Measurements from ENCODE around the gene MAP3K5.

MAP3K5 gene

DNA sequence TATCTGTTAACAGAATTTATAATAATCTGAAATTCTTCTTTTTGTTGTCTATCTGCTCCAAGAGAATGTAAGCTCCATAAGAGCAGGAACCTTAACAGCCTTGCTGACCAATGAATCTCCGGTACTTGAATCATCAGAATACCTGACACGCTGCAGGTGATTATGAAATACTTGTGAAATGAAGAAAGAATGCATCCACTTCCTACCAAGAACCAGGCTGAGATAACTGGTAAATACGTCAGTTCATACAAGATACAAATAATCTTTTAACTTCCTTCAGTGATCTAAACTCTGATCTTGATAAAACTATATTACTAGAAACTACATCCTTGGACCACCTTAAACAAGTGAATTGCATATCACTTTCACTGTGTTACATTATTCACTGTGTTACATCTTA is 116.2 kb downstream of the MAP3K5 start:
- no peak for DNase-seq

DNA sequence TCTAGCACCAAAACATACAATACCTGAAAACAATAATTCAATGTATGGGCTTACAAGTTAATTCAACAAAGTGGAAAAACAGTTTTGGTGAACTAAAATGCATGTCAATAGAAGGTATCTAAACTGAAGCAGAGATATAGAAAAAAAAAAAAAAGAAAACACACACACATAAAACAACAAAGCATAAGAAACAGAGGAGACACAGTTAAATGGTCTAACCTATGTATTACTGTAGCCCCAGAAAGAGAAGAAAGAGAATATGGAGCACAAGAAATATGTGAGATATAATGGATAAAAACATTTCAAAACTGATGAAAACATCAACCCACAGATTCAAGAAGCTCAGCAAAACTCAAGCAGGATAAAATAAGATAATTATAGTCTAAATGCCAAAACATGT is 118.7 kb downstream of the MAP3K5 start:
- DNase-seq, result no peak

GRCh38 chr6:136672144-136672543 is 120.1 kb downstream of the MAP3K5 start:
- DNase-seq, result no peak

DNA sequence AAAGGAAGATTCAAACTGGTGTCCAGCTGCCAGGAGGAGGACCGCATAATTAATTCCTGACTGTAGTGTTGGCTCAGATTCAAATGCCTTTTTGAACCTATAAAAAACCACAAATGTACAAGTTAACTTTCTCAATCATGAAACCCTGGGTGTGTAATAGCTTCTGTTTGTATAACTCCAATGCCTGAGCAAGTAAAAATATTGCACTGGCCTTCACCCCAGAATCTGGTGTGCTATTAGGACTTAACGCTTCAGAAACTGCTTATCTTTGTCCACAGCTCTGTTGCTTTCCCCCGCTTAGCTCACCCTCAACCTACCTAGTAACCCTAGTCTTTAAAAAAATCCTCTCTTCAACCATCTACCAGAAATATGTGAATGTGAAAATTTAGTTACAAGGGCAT is 123.0 kb downstream of the MAP3K5 start:
- DNase-seq, result no peak

DNA sequence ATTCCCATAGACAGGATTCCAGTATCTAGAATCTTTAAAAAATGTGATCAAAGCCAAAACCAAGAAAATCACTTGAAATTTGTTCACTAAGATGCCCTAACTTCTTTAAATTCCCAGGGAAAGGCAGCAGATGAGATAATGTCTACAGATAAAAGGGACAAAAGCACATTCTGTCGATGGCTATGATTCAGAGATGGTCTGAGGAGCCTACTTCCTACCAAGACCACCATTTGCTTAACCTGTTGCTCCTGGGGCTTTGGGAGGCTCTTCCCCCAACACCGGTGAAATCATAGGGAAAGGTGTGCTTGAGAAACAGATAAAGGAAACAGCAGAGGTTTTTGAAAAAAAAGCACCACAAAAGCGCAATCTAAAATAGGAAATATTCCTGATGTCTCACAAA is 123.7 kb downstream of the MAP3K5 start:
- DNase-seq, result no peak

DNA sequence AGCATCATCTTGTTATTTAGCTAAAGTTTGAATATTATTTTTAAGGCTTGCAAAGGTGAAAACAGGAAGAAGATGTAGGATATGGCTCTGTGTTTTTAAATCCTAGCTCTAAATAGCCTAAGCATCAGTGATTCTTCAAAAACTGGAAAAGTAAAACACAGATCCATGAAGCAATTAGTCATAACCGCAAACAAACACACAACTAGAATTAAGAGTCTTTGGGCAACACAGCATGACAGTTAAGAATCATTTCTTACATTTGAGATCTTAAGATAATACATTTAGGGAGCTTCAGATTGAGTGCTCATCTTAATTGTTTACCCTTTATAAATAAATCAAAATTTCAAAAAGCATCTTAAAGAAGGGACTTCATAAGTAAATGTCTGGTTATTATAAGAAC is 126.2 kb downstream of the MAP3K5 start:
- DNase-seq, result no peak

- DNase-seq, result no peak
These were observed 129.7 kb downstream of the MAP3K5 start for GRCh38 chr6:136662347-136663237.

GRCh38 chr6:136660727-136661126 is 131.6 kb downstream of the MAP3K5 start:
- no peak for DNase-seq

DNA sequence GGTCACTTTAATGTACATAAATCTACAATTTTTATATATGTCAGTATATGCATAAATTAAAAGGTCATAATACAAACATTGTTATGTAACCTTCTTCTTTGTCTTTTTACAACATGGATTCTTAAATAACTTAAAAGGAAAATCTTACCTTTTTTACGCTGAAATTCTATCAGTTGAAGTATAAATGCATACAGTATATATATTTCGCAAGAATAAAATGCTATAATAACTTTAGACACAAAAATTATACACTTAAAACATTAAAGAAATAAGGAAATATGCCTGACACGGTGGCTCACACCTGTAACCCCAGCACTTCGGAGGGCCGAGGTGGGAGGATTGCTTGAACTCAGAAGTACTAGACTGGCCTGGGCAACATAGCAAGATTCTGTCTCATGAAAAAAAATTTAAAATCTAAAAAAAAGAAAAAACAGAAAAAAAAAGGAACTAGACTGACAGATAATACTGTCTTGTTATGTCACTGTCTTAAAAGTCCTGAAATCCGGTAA is 132.2 kb downstream of the MAP3K5 start:
- no peak for DNase-seq

DNA sequence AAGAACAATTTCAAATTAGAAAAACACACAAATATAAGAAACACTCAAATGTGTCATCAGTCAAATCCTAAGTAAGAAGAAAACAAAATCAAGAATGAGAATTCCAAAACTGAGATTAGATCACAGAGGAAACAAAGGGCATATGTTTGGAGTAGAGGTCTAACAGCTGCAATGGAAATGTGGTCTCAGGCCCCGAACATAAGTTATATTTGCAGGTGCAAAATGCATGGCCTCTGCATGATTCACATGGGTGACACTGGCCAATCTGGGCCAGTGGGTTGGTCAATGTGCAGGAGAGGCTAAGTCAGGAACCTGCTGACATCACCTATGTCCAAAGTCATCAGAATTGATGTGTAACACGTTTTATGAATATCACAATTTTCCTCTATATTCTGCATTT is 133.6 kb downstream of the MAP3K5 start:
- DNase-seq, result no peak

GRCh38 chr6:136657666-136658065 is 134.6 kb downstream of the MAP3K5 start:
- no peak for DNase-seq

DNA sequence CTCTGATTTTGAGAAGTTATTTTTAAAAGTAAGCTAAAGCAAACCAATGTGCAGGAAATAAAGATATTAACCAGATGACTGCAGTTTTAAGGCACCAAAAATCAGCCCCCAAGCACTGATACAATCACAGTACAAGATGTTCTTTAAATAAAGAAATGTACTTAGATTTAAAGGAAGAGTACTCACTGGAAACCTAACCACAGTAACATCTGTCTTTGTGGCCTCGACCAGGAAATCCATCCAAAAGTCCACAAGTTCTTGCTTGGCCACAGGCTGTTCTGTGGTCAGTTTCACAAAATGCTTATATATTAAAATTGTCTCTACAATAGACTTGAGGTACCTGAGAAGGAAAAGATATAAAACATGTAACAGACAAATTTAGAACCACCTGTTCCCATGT is 136.2 kb downstream of the MAP3K5 start:
- no peak for DNase-seq

DNA sequence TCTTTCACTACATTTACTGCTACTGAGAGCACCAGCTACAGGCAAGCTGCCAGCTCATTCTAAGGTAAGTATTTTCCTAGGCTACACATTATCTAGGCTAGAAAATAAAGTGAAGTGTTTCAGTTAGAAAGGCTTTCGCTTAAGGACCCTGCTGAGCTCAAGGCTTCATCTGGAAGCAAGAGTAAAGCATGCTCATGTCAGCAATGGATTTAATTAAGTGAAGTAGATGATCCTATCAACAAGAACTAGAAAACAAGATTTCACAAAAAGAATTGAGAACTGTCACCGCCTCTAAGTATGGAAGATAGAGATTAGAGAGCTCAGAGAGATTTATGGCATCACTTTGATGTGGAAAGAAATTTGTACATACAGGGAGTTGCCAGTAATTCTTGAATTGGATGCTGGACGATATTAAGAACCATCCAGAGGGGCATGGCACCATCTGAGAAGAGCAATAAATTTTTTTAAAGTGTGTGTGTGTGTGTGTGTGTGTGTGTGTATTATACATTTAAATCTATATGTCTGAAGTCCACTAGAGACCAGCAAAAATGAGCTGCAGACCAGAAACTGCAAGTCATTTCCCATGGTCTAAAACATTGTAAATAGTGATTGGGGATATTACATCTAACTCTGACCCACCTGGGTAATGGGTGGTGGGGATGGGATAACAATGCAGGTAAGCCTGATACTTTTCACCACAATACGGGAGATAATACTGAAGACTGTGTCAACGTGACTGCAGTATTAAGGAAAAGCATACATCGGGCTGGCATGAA is 136.8 kb downstream of the MAP3K5 start:
- DNase-seq, result no peak

- no peak for DNase-seq
These were observed 138.2 kb downstream of the MAP3K5 start for GRCh38 chr6:136654086-136654485.

- DNase-seq, result no peak
These were observed 139.6 kb downstream of the MAP3K5 start for GRCh38 chr6:136652656-136653055.

GRCh38 chr6:136651982-136652381 is 140.3 kb downstream of the MAP3K5 start:
- DNase-seq, result no peak

DNA sequence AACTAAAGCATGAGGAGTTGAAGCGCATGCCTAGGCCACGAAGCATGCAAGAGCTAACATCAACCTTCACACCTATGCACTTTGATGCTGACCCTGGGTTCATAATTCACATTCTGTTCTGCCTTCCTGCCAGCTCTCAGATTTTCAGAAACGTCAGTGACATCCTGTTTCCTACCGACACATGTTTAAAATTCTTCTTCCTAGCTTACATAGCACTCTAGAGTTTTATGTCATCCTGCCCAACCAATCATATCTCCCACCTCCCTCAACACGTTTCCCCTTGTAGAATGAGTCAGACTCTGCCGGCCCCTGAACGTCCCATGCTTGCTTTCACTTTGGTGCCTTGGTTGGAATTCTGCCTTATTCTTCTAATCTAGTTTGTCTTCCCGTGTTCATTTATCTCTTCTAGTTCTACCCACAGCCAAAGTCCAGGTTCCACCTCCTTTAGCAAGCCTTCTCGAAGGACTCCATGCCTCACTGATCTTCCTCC is 144.9 kb downstream of the MAP3K5 start:
- peak; percentile 52 for DNase-seq

GRCh38 chr6:136646377-136646776 is 145.9 kb downstream of the MAP3K5 start:
- DNase-seq, result no peak

- no peak for DNase-seq
These were observed 147.7 kb downstream of the MAP3K5 start for GRCh38 chr6:136644597-136644952.

- peak; percentile 86 for DNase-seq
These were observed 148.3 kb downstream of the MAP3K5 start for GRCh38 chr6:136643850-136644596.

DNA sequence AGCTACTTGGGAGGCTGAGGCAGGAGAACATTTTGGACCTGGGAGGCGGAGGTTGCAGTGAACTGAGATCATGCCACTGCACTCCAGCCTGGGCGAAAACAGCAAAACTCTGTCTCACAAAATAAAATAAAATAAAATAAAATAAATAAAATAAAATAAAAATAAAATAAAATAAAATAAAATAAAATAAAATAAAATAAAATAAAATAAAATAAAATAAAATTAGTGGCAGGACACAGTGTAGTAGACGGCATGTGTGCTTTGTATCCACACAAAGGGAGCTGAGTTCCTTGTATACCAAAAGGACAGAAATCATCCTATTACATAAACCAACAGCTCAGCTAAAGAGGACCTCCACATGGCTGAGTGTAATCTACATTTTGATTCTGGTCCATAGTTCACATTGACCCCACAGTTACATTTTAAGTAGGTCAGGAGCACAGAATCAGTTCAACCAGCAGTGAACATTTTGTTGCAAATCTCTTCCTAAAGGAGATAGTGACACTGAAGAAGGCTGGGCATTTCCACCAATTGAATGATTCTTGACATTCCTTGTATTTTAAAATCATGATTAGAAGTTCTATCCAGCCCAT is 150.3 kb downstream of the MAP3K5 start:
- DNase-seq, result no peak

DNA sequence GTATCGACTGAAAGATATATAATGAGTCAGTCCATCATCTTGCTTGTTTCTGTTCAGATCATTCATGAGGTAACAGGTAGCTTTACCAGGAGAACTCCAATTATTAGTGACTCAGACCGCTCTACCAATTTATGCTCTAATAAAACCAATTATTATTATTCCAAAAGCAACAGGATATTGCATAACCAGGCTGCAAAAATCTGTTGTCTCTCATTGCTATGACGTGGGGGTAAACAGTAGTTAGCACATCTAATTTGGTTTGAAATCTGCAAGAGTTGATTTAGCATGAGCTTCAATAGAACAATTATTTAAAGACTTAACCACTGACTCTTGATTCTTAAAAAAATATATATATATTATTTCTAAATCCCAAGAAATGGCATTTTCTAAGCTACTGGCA is 151.1 kb downstream of the MAP3K5 start:
- DNase-seq, result no peak

All from activated CD4-positive, alpha-beta T cell treated with anti-CD3 and anti-CD28 coated beads for 48 hours (primary cell).